LNCAP (cell line): ENCODE measurements around the gene FHDC1.

Experiments
- TF ChIP-seq, protein P1 (sequence below): fragments of 450-650 bp; IDR thresholded peaks from 2 replicates; pipeline ENCODE4 v1.5.1; 2017; ENCODE audit warnings: mild to moderate bottlenecking

Gene FHDC1

DNA sequence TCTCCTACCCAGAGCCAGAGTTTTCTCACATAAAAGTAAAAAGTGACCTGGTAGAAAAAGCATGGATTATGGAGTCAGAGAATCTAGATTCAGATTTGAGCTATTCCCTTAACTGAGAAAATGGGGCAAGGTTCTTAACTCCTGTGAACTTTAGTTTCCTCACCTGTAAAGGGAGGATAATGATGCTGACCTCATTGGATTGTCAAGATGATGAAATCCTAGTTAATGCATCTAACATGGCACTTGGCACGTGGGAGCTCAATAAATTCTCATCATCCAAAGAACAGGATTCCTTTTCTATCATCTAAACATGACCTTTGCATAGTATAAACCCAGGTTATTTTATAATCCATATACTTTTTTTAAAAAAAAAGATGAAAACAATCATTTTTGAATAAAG is 18.6 kb downstream of the FHDC1 start:
- TF ChIP-seq, protein P1, sequence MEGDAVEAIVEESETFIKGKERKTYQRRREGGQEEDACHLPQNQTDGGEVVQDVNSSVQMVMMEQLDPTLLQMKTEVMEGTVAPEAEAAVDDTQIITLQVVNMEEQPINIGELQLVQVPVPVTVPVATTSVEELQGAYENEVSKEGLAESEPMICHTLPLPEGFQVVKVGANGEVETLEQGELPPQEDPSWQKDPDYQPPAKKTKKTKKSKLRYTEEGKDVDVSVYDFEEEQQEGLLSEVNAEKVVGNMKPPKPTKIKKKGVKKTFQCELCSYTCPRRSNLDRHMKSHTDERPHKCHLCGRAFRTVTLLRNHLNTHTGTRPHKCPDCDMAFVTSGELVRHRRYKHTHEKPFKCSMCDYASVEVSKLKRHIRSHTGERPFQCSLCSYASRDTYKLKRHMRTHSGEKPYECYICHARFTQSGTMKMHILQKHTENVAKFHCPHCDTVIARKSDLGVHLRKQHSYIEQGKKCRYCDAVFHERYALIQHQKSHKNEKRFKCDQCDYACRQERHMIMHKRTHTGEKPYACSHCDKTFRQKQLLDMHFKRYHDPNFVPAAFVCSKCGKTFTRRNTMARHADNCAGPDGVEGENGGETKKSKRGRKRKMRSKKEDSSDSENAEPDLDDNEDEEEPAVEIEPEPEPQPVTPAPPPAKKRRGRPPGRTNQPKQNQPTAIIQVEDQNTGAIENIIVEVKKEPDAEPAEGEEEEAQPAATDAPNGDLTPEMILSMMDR = no peak

DNA sequence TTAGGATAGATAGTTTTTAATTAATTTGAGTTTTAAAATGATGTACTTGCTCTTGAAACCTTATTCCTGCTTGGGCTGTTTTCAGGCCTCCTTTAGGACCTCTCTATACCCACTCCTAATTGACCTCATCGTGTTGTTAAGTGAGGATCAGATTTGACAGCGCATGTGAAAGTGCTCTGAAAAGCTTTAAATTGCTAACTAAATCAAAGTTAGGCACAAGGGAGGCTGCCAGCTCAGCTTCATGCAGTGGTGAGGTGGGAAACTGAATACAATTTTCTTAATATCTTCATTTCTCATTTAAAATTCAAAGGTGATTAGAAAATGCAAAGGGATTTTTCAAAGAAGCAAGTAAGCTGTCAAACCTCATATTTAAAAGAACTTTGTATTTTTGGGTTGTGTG is 20.0 kb downstream of the FHDC1 start:
- TF ChIP-seq, protein P1 = no peak

DNA sequence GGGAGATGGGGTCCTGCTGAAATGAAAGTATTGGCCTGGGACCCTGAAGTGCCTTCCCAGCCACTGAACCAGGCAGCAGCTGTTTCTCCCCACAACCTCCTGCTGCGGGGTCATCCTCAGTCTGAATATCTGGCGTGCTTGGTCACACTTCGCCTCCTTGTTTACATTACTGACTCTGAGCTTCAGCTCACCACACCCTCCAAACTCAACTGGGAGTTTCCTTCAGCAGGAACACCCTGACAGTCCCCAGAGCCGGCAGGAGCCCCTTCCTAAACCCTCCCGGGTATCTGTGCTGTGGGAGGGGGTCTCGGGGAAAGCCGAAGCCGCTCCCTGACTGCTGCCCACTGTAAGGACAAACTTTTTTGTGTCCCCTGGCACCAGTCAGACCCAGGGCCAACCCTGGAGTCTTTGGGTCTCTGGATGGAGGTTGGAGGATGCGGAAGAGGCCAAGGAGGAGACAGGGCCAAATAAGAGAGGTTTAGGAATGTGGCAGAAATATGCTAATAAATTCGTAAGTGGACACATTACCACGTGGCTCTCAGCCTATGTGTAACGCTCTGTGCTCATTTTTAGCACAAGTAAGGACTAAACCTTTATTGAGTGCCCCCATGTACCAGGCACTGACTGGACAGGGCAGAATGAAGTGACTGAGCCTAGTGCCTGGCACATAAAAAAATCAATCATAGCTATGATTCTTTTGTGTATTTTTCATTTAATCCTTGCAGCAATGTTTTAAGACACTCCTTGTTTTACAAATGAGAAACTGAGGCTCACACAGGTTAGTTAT is 20.7 kb downstream of the FHDC1 start:
- TF ChIP-seq, protein P1 = no peak

DNA sequence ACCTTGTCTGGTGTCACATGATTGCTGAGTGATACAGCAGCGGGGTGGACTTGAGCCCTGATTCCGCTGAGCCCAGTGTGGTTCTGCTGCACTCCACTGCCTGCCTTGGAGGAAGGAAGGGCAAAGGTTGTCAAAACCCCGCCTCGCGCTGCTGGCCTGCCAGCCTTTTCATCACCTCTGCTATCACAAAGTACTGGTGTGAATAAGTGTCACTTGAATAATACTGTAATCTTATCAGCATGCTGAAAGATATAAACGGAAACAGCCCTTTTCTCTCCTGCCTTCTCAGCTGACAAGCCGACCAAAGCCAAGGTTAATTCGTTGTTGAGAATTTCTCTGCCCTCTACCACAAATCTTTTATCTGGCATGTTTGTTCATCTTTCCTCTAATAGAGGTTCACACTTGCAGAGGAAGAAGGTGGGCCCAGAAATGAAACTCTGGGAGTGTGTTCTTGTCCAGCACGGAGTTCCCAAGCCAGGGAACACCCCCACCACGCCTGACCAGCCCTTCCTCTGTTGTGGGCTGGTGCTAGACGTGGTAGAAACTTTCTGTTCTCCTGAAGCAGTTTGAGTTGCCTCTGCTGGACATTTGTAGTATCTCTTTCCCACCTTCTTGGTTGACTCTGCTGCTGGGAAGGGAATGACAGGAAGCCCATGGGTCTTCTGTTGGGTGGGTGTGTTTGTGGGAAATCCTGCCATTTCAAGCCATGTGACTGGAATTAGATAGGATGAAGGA is 21.5 kb downstream of the FHDC1 start:
- TF ChIP-seq, protein P1 = no peak

DNA sequence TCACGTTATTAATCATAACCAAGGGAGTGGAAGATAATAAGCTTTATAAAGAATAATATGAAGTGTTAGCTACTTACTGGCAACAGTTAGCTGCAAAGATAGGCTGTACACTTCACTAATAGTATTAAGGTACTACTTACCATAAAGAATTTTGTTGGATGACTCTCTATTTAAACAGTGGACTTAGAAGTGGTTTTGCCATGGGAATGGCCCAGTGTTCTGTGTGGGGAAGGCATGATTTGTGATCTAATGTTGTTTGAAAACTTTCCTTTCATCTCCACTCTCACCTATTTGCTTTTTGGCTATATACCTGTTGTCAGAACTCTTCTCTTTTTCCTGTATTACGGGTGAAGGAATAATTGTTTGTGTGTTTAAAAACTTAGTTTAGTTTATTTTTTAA is 23.0 kb downstream of the FHDC1 start:
- TF ChIP-seq, protein P1 = no peak

DNA sequence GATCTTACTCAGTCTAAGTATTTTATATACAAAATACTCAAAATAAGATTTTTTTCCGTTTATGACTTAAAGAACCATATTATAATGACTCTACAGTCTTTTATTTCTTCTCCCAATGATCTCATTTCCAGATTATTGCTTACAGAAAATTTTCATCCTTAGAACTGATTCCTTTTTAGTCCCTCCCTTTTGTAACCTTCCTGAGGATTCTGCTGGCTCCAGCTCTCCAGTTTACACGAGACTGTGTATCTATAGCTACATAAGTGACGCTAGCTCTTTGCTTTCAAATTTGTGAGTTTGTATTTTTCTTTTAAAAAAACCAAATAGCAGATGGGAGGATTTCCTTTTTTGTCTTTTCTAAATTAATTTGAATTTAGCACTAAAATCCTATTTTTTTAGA is 24.0 kb downstream of the FHDC1 start:
- TF ChIP-seq, protein P1 = no peak

DNA sequence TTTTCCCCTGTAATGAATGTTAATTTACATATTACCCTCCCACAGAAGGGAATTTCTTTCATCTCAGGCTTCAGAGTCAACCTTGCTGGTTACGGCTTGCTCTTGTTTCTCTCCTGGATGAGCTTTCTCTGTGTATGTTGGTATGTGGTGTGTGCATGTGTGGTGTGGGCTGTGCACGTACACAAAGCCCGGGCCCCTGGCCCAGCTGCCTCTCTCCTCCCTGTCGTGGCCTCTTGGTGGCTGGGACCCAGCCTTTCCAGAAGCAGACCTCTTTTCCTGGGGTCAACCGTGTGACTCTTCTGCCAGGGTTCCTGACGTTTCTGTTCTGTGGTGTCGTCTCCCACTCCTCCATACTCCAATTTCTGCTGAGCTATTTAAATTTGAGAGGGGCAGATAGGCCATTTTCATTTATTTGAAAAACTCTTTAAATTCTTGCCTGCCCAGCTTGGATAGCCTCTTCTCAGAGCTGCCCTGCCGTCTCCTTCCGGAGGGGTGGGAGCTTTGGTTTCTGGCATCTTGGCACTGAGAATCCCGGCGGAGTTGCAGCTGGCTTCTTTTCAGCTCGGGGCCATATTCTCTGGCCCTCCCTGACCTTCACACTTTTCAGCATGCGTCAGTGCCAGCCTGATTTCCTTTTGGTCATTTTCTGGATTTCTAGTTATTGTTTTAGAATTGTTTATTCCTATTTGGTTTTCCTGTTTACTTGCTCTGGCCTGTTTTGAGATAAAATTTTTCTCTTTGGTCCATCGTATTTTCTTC is 25.1 kb downstream of the FHDC1 start:
- TF ChIP-seq, protein P1 = no peak
